Measurements from ENCODE around the gene TMUB1.

TMUB1 gene

GRCh38 chr7:151102991-151103390, 19.7 kb upstream of the TMUB1 start:
- no peak overlapping the region for H3K4me3 ChIP-seq (ENCODE audit: insufficient read depth, low read depth, low read length, poor library complexity, severe bottlenecking)
- no peaks in the 10 kb centered on the region for H3K27me3 ChIP-seq (replicated peaks; ENCODE audit: control insufficient read depth, insufficient read depth, low read length, poor library complexity, severe bottlenecking)
- DNase-seq: no peak
- H3K4me1 ChIP-seq (ENCODE audit: control insufficient read depth, insufficient read depth, low read length, poor library complexity, severe bottlenecking): no peaks in the 10 kb centered on the region
- H3K27ac ChIP-seq (ENCODE audit: insufficient read depth, low read length, poor library complexity, severe bottlenecking): no peak overlapping the region
- peaks cover 3% of the 10 kb centered on the region for H3K36me3 ChIP-seq (ENCODE audit: control insufficient read depth, insufficient read depth, low read length)
- H3K9me3 ChIP-seq (ENCODE audit: control insufficient read depth, low read length): no peaks in the 10 kb centered on the region

GRCh38 chr7:151101621-151102396, 18.5 kb upstream of the TMUB1 start:
- no peak for DNase-seq
- Histone ChIP-seq H3K4me1 (ENCODE audit: control insufficient read depth, insufficient read depth, low read length, poor library complexity, severe bottlenecking) (no peaks in the 10 kb centered on the region), H3K4me3 (ENCODE audit: insufficient read depth, low read depth, low read length, poor library complexity, severe bottlenecking) (no peak overlapping the region), H3K36me3 (ENCODE audit: control insufficient read depth, insufficient read depth, low read length) (peaks cover 3% of the 10 kb centered on the region), H3K27ac (ENCODE audit: insufficient read depth, low read length, poor library complexity, severe bottlenecking) (no peak overlapping the region), H3K27me3 (replicated peaks; ENCODE audit: control insufficient read depth, insufficient read depth, low read length, poor library complexity, severe bottlenecking) (no peaks in the 10 kb centered on the region), H3K9me3 (ENCODE audit: control insufficient read depth, low read length) (no peaks in the 10 kb centered on the region)

- Histone ChIP-seq H3K4me1 (ENCODE audit: control insufficient read depth, insufficient read depth, low read length, poor library complexity, severe bottlenecking) (no peaks in the 10 kb centered on the region), H3K9me3 (ENCODE audit: control insufficient read depth, low read length) (no peaks in the 10 kb centered on the region), H3K4me3 (ENCODE audit: insufficient read depth, low read depth, low read length, poor library complexity, severe bottlenecking) (no peak overlapping the region), H3K36me3 (ENCODE audit: control insufficient read depth, insufficient read depth, low read length) (peaks cover 3% of the 10 kb centered on the region), H3K27ac (ENCODE audit: insufficient read depth, low read length, poor library complexity, severe bottlenecking) (no peak overlapping the region), H3K27me3 (replicated peaks; ENCODE audit: control insufficient read depth, insufficient read depth, low read length, poor library complexity, severe bottlenecking) (no peaks in the 10 kb centered on the region)
- no peak for DNase-seq
These were observed 17.6 kb upstream of the TMUB1 start for GRCh38 chr7:151100921-151101320.

GRCh38 chr7:151099486-151100211, 16.4 kb upstream of the TMUB1 start:
- Histone ChIP-seq H3K36me3 (ENCODE audit: control insufficient read depth, insufficient read depth, low read length) (peaks cover 2% of the 10 kb centered on the region), H3K4me3 (ENCODE audit: insufficient read depth, low read depth, low read length, poor library complexity, severe bottlenecking) (no peak overlapping the region), H3K27ac (ENCODE audit: insufficient read depth, low read length, poor library complexity, severe bottlenecking) (no peak overlapping the region), H3K27me3 (replicated peaks; ENCODE audit: control insufficient read depth, insufficient read depth, low read length, poor library complexity, severe bottlenecking) (no peaks in the 10 kb centered on the region), H3K9me3 (ENCODE audit: control insufficient read depth, low read length) (no peaks in the 10 kb centered on the region), H3K4me1 (ENCODE audit: control insufficient read depth, insufficient read depth, low read length, poor library complexity, severe bottlenecking) (no peaks in the 10 kb centered on the region)
- no peak for DNase-seq

- H3K36me3 ChIP-seq (ENCODE audit: control insufficient read depth, insufficient read depth, low read length): no peaks in the 10 kb centered on the region
- H3K27ac ChIP-seq (ENCODE audit: insufficient read depth, low read length, poor library complexity, severe bottlenecking): peak overlapping the region; percentile 4
- H3K27me3 ChIP-seq (replicated peaks; ENCODE audit: control insufficient read depth, insufficient read depth, low read length, poor library complexity, severe bottlenecking): no peaks in the 10 kb centered on the region
- H3K4me3 ChIP-seq (ENCODE audit: insufficient read depth, low read depth, low read length, poor library complexity, severe bottlenecking): no peak overlapping the region
- no peak for DNase-seq
- no peaks in the 10 kb centered on the region for H3K4me1 ChIP-seq (ENCODE audit: control insufficient read depth, insufficient read depth, low read length, poor library complexity, severe bottlenecking)
- no peaks in the 10 kb centered on the region for H3K9me3 ChIP-seq (ENCODE audit: control insufficient read depth, low read length)
These were observed 12.7 kb upstream of the TMUB1 start for GRCh38 chr7:151095828-151096475.

- Histone ChIP-seq H3K36me3 (ENCODE audit: control insufficient read depth, insufficient read depth, low read length) (no peaks in the 10 kb centered on the region), H3K4me1 (ENCODE audit: control insufficient read depth, insufficient read depth, low read length, poor library complexity, severe bottlenecking) (no peaks in the 10 kb centered on the region)
These were observed 12.0 kb upstream of the TMUB1 start for GRCh38 chr7:151095123-151095797.

GRCh38 chr7:151094675-151095074, 11.4 kb upstream of the TMUB1 start:
- Histone ChIP-seq H3K36me3 (ENCODE audit: control insufficient read depth, insufficient read depth, low read length) (no peaks in the 10 kb centered on the region), H3K9me3 (ENCODE audit: control insufficient read depth, low read length) (no peaks in the 10 kb centered on the region), H3K4me1 (ENCODE audit: control insufficient read depth, insufficient read depth, low read length, poor library complexity, severe bottlenecking) (no peaks in the 10 kb centered on the region), H3K4me3 (ENCODE audit: insufficient read depth, low read depth, low read length, poor library complexity, severe bottlenecking) (no peak overlapping the region), H3K27ac (ENCODE audit: insufficient read depth, low read length, poor library complexity, severe bottlenecking) (no peak overlapping the region), H3K27me3 (replicated peaks; ENCODE audit: control insufficient read depth, insufficient read depth, low read length, poor library complexity, severe bottlenecking) (no peaks in the 10 kb centered on the region)
- no peak for DNase-seq

More at GRCh38 chr7:151095123-151095797, 12.0 kb upstream of the TMUB1 start:
- H3K27ac ChIP-seq (ENCODE audit: insufficient read depth, low read length, poor library complexity, severe bottlenecking): no peak overlapping the region
- DNase-seq: no peak
- no peaks in the 10 kb centered on the region for H3K9me3 ChIP-seq (ENCODE audit: control insufficient read depth, low read length)
- H3K27me3 ChIP-seq (replicated peaks; ENCODE audit: control insufficient read depth, insufficient read depth, low read length, poor library complexity, severe bottlenecking): no peaks in the 10 kb centered on the region
- no peak overlapping the region for H3K4me3 ChIP-seq (ENCODE audit: insufficient read depth, low read depth, low read length, poor library complexity, severe bottlenecking)

GRCh38 chr7:151093748-151094147, 10.5 kb upstream of the TMUB1 start:
- no peaks in the 10 kb centered on the region for H3K36me3 ChIP-seq (ENCODE audit: control insufficient read depth, insufficient read depth, low read length)
- no peaks in the 10 kb centered on the region for H3K9me3 ChIP-seq (ENCODE audit: control insufficient read depth, low read length)
- no peaks in the 10 kb centered on the region for H3K4me1 ChIP-seq (ENCODE audit: control insufficient read depth, insufficient read depth, low read length, poor library complexity, severe bottlenecking)
- DNase-seq: no peak
- H3K4me3 ChIP-seq (ENCODE audit: insufficient read depth, low read depth, low read length, poor library complexity, severe bottlenecking): no peak overlapping the region
- no peaks in the 10 kb centered on the region for H3K27me3 ChIP-seq (replicated peaks; ENCODE audit: control insufficient read depth, insufficient read depth, low read length, poor library complexity, severe bottlenecking)
- H3K27ac ChIP-seq (ENCODE audit: insufficient read depth, low read length, poor library complexity, severe bottlenecking): no peak overlapping the region

- H3K27ac ChIP-seq (ENCODE audit: insufficient read depth, low read length, poor library complexity, severe bottlenecking): no peak overlapping the region
These were observed 8.7 kb upstream of the TMUB1 start for GRCh38 chr7:151091988-151092387.

More at GRCh38 chr7:151091988-151092387, 8.7 kb upstream of the TMUB1 start:
- no peak overlapping the region for H3K4me3 ChIP-seq (ENCODE audit: insufficient read depth, low read depth, low read length, poor library complexity, severe bottlenecking)
- no peak for DNase-seq
- peaks cover 11% of the 10 kb centered on the region for H3K4me1 ChIP-seq (ENCODE audit: control insufficient read depth, insufficient read depth, low read length, poor library complexity, severe bottlenecking)
- H3K9me3 ChIP-seq (ENCODE audit: control insufficient read depth, low read length): no peaks in the 10 kb centered on the region
- H3K27me3 ChIP-seq (replicated peaks; ENCODE audit: control insufficient read depth, insufficient read depth, low read length, poor library complexity, severe bottlenecking): no peaks in the 10 kb centered on the region
- no peaks in the 10 kb centered on the region for H3K36me3 ChIP-seq (ENCODE audit: control insufficient read depth, insufficient read depth, low read length)

Measured in effector memory CD4-positive, alpha-beta T cell (primary cell).